H1 (cell line): ENCODE data around the gene IL17RD. TPM values are rescaled to one million over a fixed set of nuclear protein-coding genes. Genes with fewer than 3 reads are reported as not detected.

Experiments used
- CTCF ChIP-seq, 3 experiments: IDR thresholded peaks; 1 replicate in 2 of 3; 2 replicates in 1 of 3; pipeline versions ENCODE4 v1.5.1 to v1.6.1; 2011; ENCODE audit warnings: low read length in 3 of 3, mild to moderate bottlenecking in 3 of 3, inconsistent platforms in 2 of 3, low read depth in 1 of 3, moderate library complexity in 1 of 3; ENCODE audit not compliant: insufficient read depth in 1 of 3; ENCODE audit errors: control extremely low read depth in 1 of 3
- EP300 ChIP-seq, 2 experiments: IDR thresholded peaks; 1 replicate in 1 of 2; 2 replicates in 1 of 2; pipeline ENCODE4 v1.6.1; 2011 to 2012; ENCODE audit warnings: low read depth in 2 of 2, low read length in 2 of 2, mild to moderate bottlenecking in 2 of 2, borderline replicate concordance in 1 of 2, inconsistent platforms in 1 of 2, moderate library complexity in 1 of 2
- SIN3A ChIP-seq, 2 experiments: IDR thresholded peaks in 1 of 2; conservative IDR thresholded peaks in 1 of 2; 2 replicates each; pipeline ENCODE4 v1.6.1; 2011 to 2012; ENCODE audit warnings: low read length in 2 of 2, improper control_type of control experiment in 1 of 2, low read depth in 1 of 2, mild to moderate bottlenecking in 1 of 2
- polyA plus RNA-seq, 7 experiments: library from polyadenylated mRNA; depleted of rRNA in 3 of 7; stranded (reverse) in 5 of 7; unstranded in 2 of 7; fragments of >200 nt in 5 of 7; fragments of 200-250 nt in 2 of 7; gene quantifications; 1 replicate in 5 of 7; 2 replicates in 1 of 7; 4 replicates in 1 of 7; pipeline versions ENCODE4 v1.2.1 to v1.2.3, GENCODE V29; 2011 to 2013; ENCODE audit warnings: missing spikeins in 2 of 7, mixed read lengths in 2 of 7
- total RNA-seq: library from RNA; stranded (reverse); fragmentation: NEBNext Ultra II Directional; extraction: Animal tissue kit (Norgen Biotek cat#: 25700); gene quantifications from 2 replicates; pipeline ENCODE4 v1.2.1, GENCODE V29; 2021

The IL17RD gene
- total and polyA plus RNA-seq, 2 of the 8 experiments (the other 6 are each of a cell fraction or from before 2014, with no cell fraction given), result 10.9 to 48.9 TPM

- TF ChIP-seq CTCF (IDR thresholded peaks at IDR 0.05; ENCODE audit: control extremely low read depth in 1 of 3, insufficient read depth in 1 of 3, low read depth in 1 of 3, low read length in 3 of 3), result peak in 2 of 3 experiments; percentile 61 to 70; a peak in 3 of 4 replicates
- TF ChIP-seq SIN3A (conservative IDR thresholded peaks at IDR 0.05 in 1 of 2, IDR thresholded peaks at IDR 0.05 in 1 of 2; ENCODE audit: low read depth in 1 of 2, low read length in 2 of 2), result no peak
- no peak for TF ChIP-seq EP300 (IDR thresholded peaks at IDR 0.05; ENCODE audit: borderline replicate concordance in 1 of 2, low read depth in 2 of 2, low read length in 2 of 2)
Observed at GRCh38 chr3:57179580-57180410, 14.6 kb upstream of the IL17RD start (continued).
